Activated T-cell treated with anti-CD3 and anti-CD28 coated beads, Interleukin-2, amount 50 U/mL, for 1 hour (primary cell): ENCODE measurements around the gene FHOD3.
A peak's percentile ranks its signal among the peaks of the same experiment; 100 is the strongest.
"Not testable (repeated sequence)": the region's sequence is repeated elsewhere in the genome, so short reads cannot be mapped to it uniquely, and the experiment has no call there.

Experiments
- DNase-seq: peaks from one replicate; pipeline ENCODE4 v3.0.0-alpha.2; 2020

FHOD3 gene

GRCh38 chr18:36816096-36816495 lies 518.6 kb downstream of the FHOD3 start:
- not testable (repeated sequence) for DNase-seq

- DNase-seq, result no peak
Measured at GRCh38 chr18:36817039-36817438, 519.5 kb downstream of the FHOD3 start.

GRCh38 chr18:36818652-36819051 lies 521.1 kb downstream of the FHOD3 start:
- no peak for DNase-seq

GRCh38 chr18:36819621-36820020 lies 522.1 kb downstream of the FHOD3 start:
- DNase-seq, result no peak

- DNase-seq, result no peak
Measured at GRCh38 chr18:36821681-36822080, 524.2 kb downstream of the FHOD3 start.

- DNase-seq, result no peak
Measured at GRCh38 chr18:36825526-36825925, 528.0 kb downstream of the FHOD3 start.

- DNase-seq, result no peak
Measured at GRCh38 chr18:36826556-36826955, 529.0 kb downstream of the FHOD3 start.

- DNase-seq, result peak; percentile 41
Measured at GRCh38 chr18:36828157-36828629, 530.7 kb downstream of the FHOD3 start.

- peak; percentile 91 for DNase-seq
Measured at GRCh38 chr18:36828630-36829361, 531.3 kb downstream of the FHOD3 start, which contains the start of the genes KIAA1328 and TPGS2. Gene KIAA1328, plus strand, starts transcription at chr18:36829127. Its CDS starts 12 bp downstream, at chr18:36829139. Gene TPGS2, minus strand, starts transcription at chr18:36829002. Its CDS starts 235 bp downstream, at chr18:36828767.
